Measurements from ENCODE around the gene BTBD17.

GRCh38 chr17:74317071-74317470 lies 44.6 kb downstream of the BTBD17 start:
- TF ChIP-seq POLR2AphosphoS5 (IDR thresholded peaks at IDR 0.05; ENCODE audit: low read depth, low read length) (no peak), SRF (IDR thresholded peaks at IDR 0.05; ENCODE audit: low read depth, low read length) (no peak), POLR2A (IDR thresholded peaks at IDR 0.05; ENCODE audit: control extremely low read depth in 1 of 2, low read depth in 2 of 2, low read length in 2 of 2) (no peak), SP2 (IDR thresholded peaks at IDR 0.05; ENCODE audit: low read length) (no peak), EZH2 (IDR thresholded peaks at IDR 0.05; ENCODE audit: low read depth, low read length, severe bottlenecking) (no peak), BCL11A (IDR thresholded peaks at IDR 0.05; ENCODE audit: low read depth in 2 of 2, low read length in 2 of 2) (no peak), SP1 (IDR thresholded peaks at IDR 0.05; ENCODE audit: low read depth, low read length) (no peak), TAF1 (IDR thresholded peaks at IDR 0.05; ENCODE audit: low read depth, low read length) (no peak), TCF12 (IDR thresholded peaks at IDR 0.05; ENCODE audit: low read depth, low read length) (no peak), CTCF (IDR thresholded peaks at IDR 0.05; ENCODE audit: control extremely low read depth in 1 of 3, insufficient read depth in 1 of 3, low read depth in 1 of 3, low read length in 3 of 3) (no peak), RAD21 (IDR thresholded peaks at IDR 0.05 in 1 of 2, conservative IDR thresholded peaks at IDR 0.05 in 1 of 2; ENCODE audit: low read depth in 2 of 2, low read length in 2 of 2) (no peak)
